Endothelial cell of umbilical vein (primary cell): ENCODE results near the gene RAD51B. TPM values are rescaled to one million over a fixed set of nuclear protein-coding genes. Genes with fewer than 3 reads are reported as not detected.

ENCODE experiments used
- BruUV-seq: library from RNA; stranded (reverse); fragments of 400-500 nt; replicated peaks from 2 replicates; lab custom pipeline; 2021; lab: Mats Ljungman, UMichigan
- CTCF ChIA-PET: fragments of 300-600, 350-600 bp; sonication (Branson Sonifier 250); formaldehyde crosslinking; loops from one replicate; lab custom pipeline; 2021; ENCODE audit warnings: antibody characterized with exemption, inconsistent platforms; lab: Charles Lee
- POLR2A ChIA-PET: fragments of 300-600, 350-600 bp; sonication (Branson Sonifier 250); formaldehyde crosslinking; loops from one replicate; lab custom pipeline; 2021; ENCODE audit warnings: antibody characterized with exemption, inconsistent platforms; lab: Charles Lee
- DNase-seq: peaks from one replicate; pipeline ENCODE4 v3.0.0-alpha.2; 2011; ENCODE audit warnings: low read depth, low spot score
- FAIRE-seq: peaks from 2 replicates; lab custom pipeline; 2011; peaks lifted over from hg19 to GRCh38; lab: Jason Lieb, UNC
- H2AFZ ChIP-seq: 2 replicates; pipeline ENCODE4 v1.6.0; 2012; ENCODE audit warnings: low read depth, low read length, control low read depth, inconsistent platforms
- H3K27ac ChIP-seq: 2 replicates; pipeline ENCODE4 v1.5.1; 2011; ENCODE audit warnings: low read depth, mild to moderate bottlenecking, control low read depth, low read length, moderate library complexity; ENCODE audit not compliant: insufficient read depth
- H3K27me3 ChIP-seq, 2 experiments: 2 replicates each; pipeline versions ENCODE4 v1.6.0 to v1.6.1; 2011; ENCODE audit warnings: low read length in 2 of 2, mixed read lengths in 1 of 2; ENCODE audit not compliant: control insufficient read depth in 2 of 2, insufficient read depth in 2 of 2
- H3K36me3 ChIP-seq, 2 experiments: 2 replicates in 1 of 2; 3 replicates in 1 of 2; pipeline ENCODE4 v1.5.1; 2011; ENCODE audit warnings: low read length in 2 of 2, mild to moderate bottlenecking in 1 of 2, moderate library complexity in 1 of 2; ENCODE audit not compliant: control insufficient read depth in 2 of 2, insufficient read depth in 2 of 2; ENCODE audit errors: extremely low read depth in 1 of 2
- H3K4me1 ChIP-seq: 3 replicates; pipeline ENCODE4 v1.5.1; 2011; ENCODE audit warnings: mild to moderate bottlenecking, low read length; ENCODE audit not compliant: control insufficient read depth, insufficient read depth; ENCODE audit errors: extremely low read depth
- H3K4me2 ChIP-seq: 2 replicates; pipeline ENCODE4 v1.6.1; 2011; ENCODE audit warnings: low read length, control low read depth, mixed read lengths; ENCODE audit not compliant: insufficient read depth
- H3K4me3 ChIP-seq, 3 experiments: fragments of 200-600 bp in 1 of 3; sonication (generic), shearing (Covaris generic) in 1 of 3; replicated peaks in 1 of 3; 2 replicates each; pipeline ENCODE4 v1.5.1; 2011 to 2016; ENCODE audit warnings: control low read depth in 3 of 3, low read length in 3 of 3, mild to moderate bottlenecking in 2 of 3, inconsistent platforms in 1 of 3, low read depth in 1 of 3, moderate library complexity in 1 of 3; ENCODE audit not compliant: insufficient read depth in 1 of 3
- H3K79me2 ChIP-seq: 2 replicates; pipeline ENCODE4 v1.6.0; 2012; ENCODE audit warnings: low read length, inconsistent platforms; ENCODE audit not compliant: control insufficient read depth, insufficient read depth
- H3K9ac ChIP-seq: replicated peaks from 2 replicates; pipeline ENCODE3; 2011; ENCODE audit warnings: low read length, control low read depth; ENCODE audit not compliant: insufficient read depth; ENCODE audit errors: extremely low read depth
- H3K9me1 ChIP-seq: replicated peaks from 3 replicates; pipeline ENCODE4 v1.6.0; 2011; ENCODE audit warnings: mild to moderate bottlenecking, low read length; ENCODE audit not compliant: control insufficient read depth, insufficient read depth; ENCODE audit errors: extremely low read depth
- H3K9me3 ChIP-seq: replicated peaks from 2 replicates; pipeline ENCODE4 v1.5.1; 2012; ENCODE audit warnings: low read length, inconsistent platforms; ENCODE audit not compliant: control insufficient read depth, insufficient read depth
- H4K20me1 ChIP-seq: replicated peaks from 2 replicates; pipeline ENCODE3; 2011; ENCODE audit warnings: mild to moderate bottlenecking, low read length; ENCODE audit not compliant: control insufficient read depth, insufficient read depth; ENCODE audit errors: extremely low read depth
- EZH2 ChIP-seq: IDR thresholded peaks from 2 replicates; pipeline ENCODE4 v1.6.1; 2012; ENCODE audit warnings: borderline replicate concordance, low read depth, mild to moderate bottlenecking, moderate library complexity, low read length, inconsistent platforms; ENCODE audit not compliant: severe bottlenecking
- FOS ChIP-seq: IDR thresholded peaks from 2 replicates; pipeline ENCODE4 v1.6.1; 2011; ENCODE audit warnings: mild to moderate bottlenecking, low read length, moderate library complexity, borderline replicate concordance; ENCODE audit not compliant: insufficient read depth
- GATA2 ChIP-seq: IDR thresholded peaks from 2 replicates; pipeline ENCODE4 v1.7.0; 2011; ENCODE audit warnings: low read depth, mild to moderate bottlenecking, moderate library complexity, mixed read lengths, low read length; ENCODE audit not compliant: insufficient read length, insufficient read depth
- JUN ChIP-seq: IDR thresholded peaks from 2 replicates; pipeline ENCODE4 v1.6.1; 2011; ENCODE audit warnings: borderline replicate concordance, low read depth; ENCODE audit not compliant: insufficient read length, insufficient read depth
- MAX ChIP-seq: IDR thresholded peaks from 2 replicates; pipeline ENCODE4 v1.6.1; 2011; ENCODE audit not compliant: insufficient read depth, insufficient read length
- MYC ChIP-seq: IDR thresholded peaks from one replicate; pipeline ENCODE4 v1.6.1; 2011; ENCODE audit warnings: mild to moderate bottlenecking, low read depth, low read length
- POLR2A ChIP-seq: IDR thresholded peaks from 2 replicates; pipeline ENCODE4 v1.6.1; 2012; ENCODE audit warnings: low read depth, mild to moderate bottlenecking, control low read depth, low read length
- POLR2AphosphoS5 ChIP-seq: IDR thresholded peaks from 2 replicates; pipeline ENCODE4 v1.6.1; 2012; ENCODE audit warnings: low read depth, mild to moderate bottlenecking, control low read depth, low read length, moderate library complexity; ENCODE audit not compliant: insufficient read depth
- dilution Hi-C: fragments of 300-500 bp; cut with MboI; formaldehyde crosslinking; loops from one replicate; pipeline ENCODE4 v1.15.0; 2019; ENCODE audit warnings: low sequenced_read_pairs; ENCODE audit not compliant: extremely low pct_ligation_motif_present
- intact Hi-C: fragments of 100-400 bp; cut with micrococcal nuclease; formaldehyde crosslinking; loops from one replicate; pipeline ENCODE4 v1.10.0; 2022
- polyA plus RNA-seq, 4 experiments: library from polyadenylated mRNA; depleted of rRNA in 3 of 4; stranded (reverse) in 3 of 4; unstranded in 1 of 4; fragments of >200 nt; gene quantifications; 2 replicates each; pipeline versions ENCODE4 v1.2.1 to v1.2.3, GENCODE V29; 2011 to 2012; ENCODE audit warnings: missing spikeins in 1 of 4
- total RNA-seq: library from RNA; stranded (reverse); gene quantifications from 2 replicates; pipeline ENCODE4 v1.2.3, GENCODE V29; 2021
- TF ChIP-seq, protein P1 (sequence below), 2 donors: IDR thresholded peaks; 1 replicate in 1 of 2; 2 replicates in 1 of 2; pipeline ENCODE4 v1.5.1; 2011; ENCODE audit warnings: low read length in 2 of 2, mild to moderate bottlenecking in 2 of 2, moderate library complexity in 2 of 2, control low read depth in 1 of 2, inconsistent platforms in 1 of 2, low read depth in 1 of 2; ENCODE audit not compliant: insufficient read depth in 1 of 2; ENCODE audit errors: extremely low read depth in 1 of 2

Gene RAD51B
- total and polyA plus RNA-seq, 2 donors (not counting 3 experiments of a cell fraction or from before 2014, with no cell fraction given), result 3.9 to 19.0 TPM

DNA sequence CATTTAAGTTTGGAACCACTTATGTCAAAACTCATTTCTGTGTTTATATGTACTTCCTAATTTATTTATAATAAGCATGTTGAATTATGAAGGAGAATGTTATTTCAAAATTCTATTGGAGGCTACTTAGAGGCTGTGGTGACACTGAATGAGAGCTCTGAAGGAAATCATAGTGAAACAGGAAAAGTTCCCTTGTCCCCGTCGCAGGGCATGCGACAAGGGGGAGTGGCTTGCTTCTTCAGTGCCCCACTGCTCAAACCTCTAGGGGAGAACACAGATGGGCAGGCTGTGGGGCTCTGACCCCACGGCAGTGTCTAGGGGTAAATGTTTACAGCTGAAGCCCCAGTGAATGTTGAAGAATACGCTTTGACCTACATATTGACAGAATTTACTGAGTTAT lies 261.9 kb downstream of the RAD51B start:
- FAIRE-seq, result no peak
- CTCF ChIA-PET, result no interaction called here

DNA sequence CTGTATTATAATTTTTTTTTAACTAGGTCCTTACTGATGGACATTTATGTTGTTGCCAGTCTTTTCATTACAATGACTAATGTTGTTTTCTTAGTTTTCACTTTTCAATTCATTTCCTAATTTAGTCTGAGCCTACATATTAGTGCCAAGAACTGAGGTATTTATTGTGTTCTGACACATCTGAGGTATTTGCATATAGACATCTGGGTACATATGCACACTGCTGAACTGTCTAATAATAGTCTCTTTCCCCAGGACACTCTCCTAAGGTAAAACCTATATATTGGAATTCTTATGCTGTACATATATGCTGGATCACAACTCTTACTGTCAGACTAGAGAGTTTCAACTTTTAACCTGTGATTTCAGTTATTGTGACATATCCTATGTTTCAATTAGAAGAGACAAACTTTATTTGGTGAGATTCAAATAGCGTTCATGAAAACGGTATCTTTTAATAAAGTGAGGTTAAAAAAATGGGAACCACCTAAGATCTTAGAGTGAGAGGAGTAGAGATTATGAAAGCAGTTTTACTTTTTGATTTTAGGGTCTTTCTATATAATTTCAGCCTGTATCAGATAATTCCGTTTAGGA lies 263.2 kb downstream of the RAD51B start:
- dilution Hi-C loops, result no loop called here
- no peaks in the 10 kb centered on the region for H3K79me2 ChIP-seq
- ChIA-PET POLR2A (interaction anchor here (0.6 kb wide), 1 partner anchor 265 kb away, joined by 4 read pairs; no protein-coding TSS in a partner anchor), CTCF (no interaction called here)
- TF ChIP-seq POLR2A (no peak), FOS (no peak), MYC (no peak), EZH2 (no peak), MAX (no peak), GATA2 (no peak), POLR2AphosphoS5 (no peak), JUN (no peak)
- TF ChIP-seq, protein P1, sequence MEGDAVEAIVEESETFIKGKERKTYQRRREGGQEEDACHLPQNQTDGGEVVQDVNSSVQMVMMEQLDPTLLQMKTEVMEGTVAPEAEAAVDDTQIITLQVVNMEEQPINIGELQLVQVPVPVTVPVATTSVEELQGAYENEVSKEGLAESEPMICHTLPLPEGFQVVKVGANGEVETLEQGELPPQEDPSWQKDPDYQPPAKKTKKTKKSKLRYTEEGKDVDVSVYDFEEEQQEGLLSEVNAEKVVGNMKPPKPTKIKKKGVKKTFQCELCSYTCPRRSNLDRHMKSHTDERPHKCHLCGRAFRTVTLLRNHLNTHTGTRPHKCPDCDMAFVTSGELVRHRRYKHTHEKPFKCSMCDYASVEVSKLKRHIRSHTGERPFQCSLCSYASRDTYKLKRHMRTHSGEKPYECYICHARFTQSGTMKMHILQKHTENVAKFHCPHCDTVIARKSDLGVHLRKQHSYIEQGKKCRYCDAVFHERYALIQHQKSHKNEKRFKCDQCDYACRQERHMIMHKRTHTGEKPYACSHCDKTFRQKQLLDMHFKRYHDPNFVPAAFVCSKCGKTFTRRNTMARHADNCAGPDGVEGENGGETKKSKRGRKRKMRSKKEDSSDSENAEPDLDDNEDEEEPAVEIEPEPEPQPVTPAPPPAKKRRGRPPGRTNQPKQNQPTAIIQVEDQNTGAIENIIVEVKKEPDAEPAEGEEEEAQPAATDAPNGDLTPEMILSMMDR (IDR thresholded peaks at IDR 0.05; ENCODE audit: extremely low read depth in 1 of 2, insufficient read depth in 1 of 2, low read depth in 1 of 2, low read length in 2 of 2), result no peak
- H3K9ac ChIP-seq, result no peak overlapping the region
- H3K4me1 ChIP-seq, result no peaks in the 10 kb centered on the region
- H3K9me3 ChIP-seq, result no peaks in the 10 kb centered on the region
- no peak overlapping the region for H3K4me2 ChIP-seq
- H3K27ac ChIP-seq, result no peak overlapping the region
- no peak overlapping the region for H3K4me3 ChIP-seq
- no peaks in the 10 kb centered on the region for H3K36me3 ChIP-seq
- intact Hi-C loops, result no loop called here
- peak; percentile 40 for DNase-seq
- FAIRE-seq, result no peak
- no peak overlapping the region for H2AFZ ChIP-seq
- H3K9me1 ChIP-seq, result no peaks in the 10 kb centered on the region
- H3K27me3 ChIP-seq, result no peaks in the 10 kb centered on the region
- H4K20me1 ChIP-seq, result no peaks in the 10 kb centered on the region
- no TSS peak for BruUV-seq

More for the DNA sequence above, 261.9 kb downstream of the RAD51B start:
- Histone ChIP-seq H3K27me3 (no peaks in the 10 kb centered on the region), H3K27ac (no peak overlapping the region), H3K9me3 (no peaks in the 10 kb centered on the region), H2AFZ (no peak overlapping the region), H3K4me1 (no peaks in the 10 kb centered on the region), H3K36me3 (no peaks in the 10 kb centered on the region), H3K4me3 (no peak overlapping the region), H3K9me1 (no peaks in the 10 kb centered on the region), H3K4me2 (no peak overlapping the region), H4K20me1 (no peaks in the 10 kb centered on the region), H3K79me2 (no peaks in the 10 kb centered on the region), H3K9ac (no peak overlapping the region)
- no TSS peak for BruUV-seq
- TF ChIP-seq MYC, result no peak
- TF ChIP-seq POLR2AphosphoS5, result no peak
- no peak for TF ChIP-seq GATA2
- TF ChIP-seq FOS, result no peak
- intact Hi-C loops (no loop called here), dilution Hi-C loops (no loop called here)
- POLR2A ChIA-PET, result no interaction called here
- no peak for DNase-seq
